IMR-90 (cell line): Measurements from ENCODE around the gene MRPL17. TPM values are rescaled to one million over a fixed set of nuclear protein-coding genes. Genes with fewer than 3 reads are reported as not detected.
A peak's percentile ranks its signal among the peaks of the same experiment; 100 is the strongest.

ENCODE experiments used
- ATAC-seq: fragments of 200-7000 bp; cut with Tn5 transposase; 2 replicates; pipeline ENCODE4 v1.9.1; 2020; ENCODE audit warnings: low read depth, mild to moderate bottlenecking, moderate library complexity
- BruUV-seq: library from RNA; stranded (reverse); fragments of 400-500 nt; replicated peaks from 2 replicates; lab custom pipeline; 2021; lab: Mats Ljungman, UMichigan
- CTCF ChIA-PET: fragments of 300-600 bp; formaldehyde crosslinking; extraction: SDS; loops from one replicate; lab custom pipeline; 2021; ENCODE audit warnings: antibody characterized with exemption; lab: Yijun Ruan, JAX
- POLR2A ChIA-PET: fragments of 300-600 bp; sonication (Branson Sonifier 250); formaldehyde crosslinking; loops from one replicate; lab custom pipeline; 2022; ENCODE audit warnings: antibody characterized with exemption; ENCODE audit not compliant: unreplicated experiment; lab: Charles Lee
- DNase-seq: peaks from one replicate; pipeline ENCODE4 v3.0.0; 2013
- H2AFZ ChIP-seq: replicated peaks from 2 replicates; pipeline ENCODE3; 2013; ENCODE audit warnings: low read length, mild to moderate bottlenecking; ENCODE audit not compliant: poor library complexity
- H2AK5ac ChIP-seq: 2 replicates; pipeline ENCODE4 v1.6.1; 2013; ENCODE audit warnings: low read depth, low read length, inconsistent platforms
- H2AK9ac ChIP-seq: replicated peaks from 2 replicates; pipeline ENCODE3; 2013; ENCODE audit warnings: mild to moderate bottlenecking, low read depth, low read length, moderate library complexity; ENCODE audit not compliant: poor library complexity
- H2BK120ac ChIP-seq: 2 replicates; pipeline ENCODE4 v1.6.1; 2013; ENCODE audit warnings: low read depth, low read length, inconsistent platforms
- H2BK15ac ChIP-seq: 3 replicates; pipeline ENCODE4 v1.6.1; 2013; ENCODE audit warnings: low read depth, low read length, inconsistent platforms
- H2BK20ac ChIP-seq: 2 replicates; pipeline ENCODE4 v1.6.1; 2013; ENCODE audit warnings: low read depth, mild to moderate bottlenecking, inconsistent platforms, low read length, moderate library complexity
- H2BK5ac ChIP-seq: 2 replicates; pipeline ENCODE4 v1.6.1; 2013; ENCODE audit warnings: mild to moderate bottlenecking, low read depth, low read length, inconsistent platforms; ENCODE audit not compliant: poor library complexity, severe bottlenecking
- H3K14ac ChIP-seq: replicated peaks from 2 replicates; pipeline ENCODE4 v1.6.1; 2013; ENCODE audit warnings: low read depth, low read length, inconsistent platforms
- H3K18ac ChIP-seq: 2 replicates; pipeline ENCODE4 v1.6.1; 2013; ENCODE audit warnings: low read depth, low read length, control low read depth
- H3K23ac ChIP-seq: 2 replicates; pipeline ENCODE4 v1.6.1; 2013; ENCODE audit warnings: low read depth, low read length, inconsistent platforms
- H3K27ac ChIP-seq: 2 replicates; pipeline ENCODE4 v1.5.1; 2013; ENCODE audit warnings: mild to moderate bottlenecking, control low read depth, low read length; ENCODE audit not compliant: insufficient read depth
- H3K27me3 ChIP-seq: 2 replicates; pipeline ENCODE4 v1.6.1; 2013; ENCODE audit warnings: low read length; ENCODE audit not compliant: control insufficient read depth, insufficient read depth
- H3K36me3 ChIP-seq: 2 replicates; pipeline ENCODE4 v1.6.1; 2013; ENCODE audit warnings: low read length, mixed read lengths; ENCODE audit not compliant: control insufficient read depth, insufficient read depth
- H3K4ac ChIP-seq: 2 replicates; pipeline ENCODE4 v1.6.1; 2013; ENCODE audit warnings: low read depth, low read length, inconsistent platforms
- H3K4me1 ChIP-seq: 2 replicates; pipeline ENCODE4 v1.6.1; 2013; ENCODE audit warnings: low read length, mixed read lengths; ENCODE audit not compliant: control insufficient read depth, insufficient read depth
- H3K4me2 ChIP-seq: 2 replicates; pipeline ENCODE4 v1.6.1; 2013; ENCODE audit warnings: low read depth, mild to moderate bottlenecking, control low read depth, low read length, moderate library complexity
- H3K4me3 ChIP-seq: 2 replicates; pipeline ENCODE4 v1.5.1; 2013; ENCODE audit warnings: low read depth, mild to moderate bottlenecking, control low read depth, low read length, moderate library complexity; ENCODE audit not compliant: insufficient read depth
- H3K56ac ChIP-seq: 2 replicates; pipeline ENCODE4 v1.6.1; 2013; ENCODE audit warnings: low read length, inconsistent platforms; ENCODE audit not compliant: insufficient read depth; ENCODE audit errors: extremely low read depth
- H3K79me1 ChIP-seq, 2 experiments: 2 replicates each; pipeline ENCODE4 v1.6.1; 2013; ENCODE audit warnings: low read length in 2 of 2, inconsistent platforms in 1 of 2, low read depth in 1 of 2
- H3K9ac ChIP-seq: 2 replicates; pipeline ENCODE4 v1.6.1; 2013; ENCODE audit warnings: low read depth, low read length, control low read depth
- H3K9me1 ChIP-seq: 2 replicates; pipeline ENCODE4 v1.6.1; 2013; ENCODE audit warnings: low read length, inconsistent platforms; ENCODE audit not compliant: insufficient read depth
- H3K9me3 ChIP-seq: 2 replicates; pipeline ENCODE4 v1.6.1; 2013; ENCODE audit warnings: low read length; ENCODE audit not compliant: control insufficient read depth, insufficient read depth
- H4K20me1 ChIP-seq: 2 replicates; pipeline ENCODE4 v1.6.1; 2013; ENCODE audit warnings: low read length, inconsistent platforms; ENCODE audit not compliant: insufficient read depth
- H4K5ac ChIP-seq: 2 replicates; pipeline ENCODE4 v1.6.1; 2013; ENCODE audit warnings: mild to moderate bottlenecking, low read depth, low read length, control low read depth
- H4K8ac ChIP-seq, 2 experiments: 2 replicates each; pipeline ENCODE4 v1.6.1; 2013; ENCODE audit warnings: low read depth in 2 of 2, low read length in 2 of 2, control low read depth in 1 of 2, inconsistent platforms in 1 of 2
- H4K91ac ChIP-seq: 2 replicates; pipeline ENCODE4 v1.6.1; 2013; ENCODE audit warnings: low read depth, low read length, inconsistent platforms; ENCODE audit not compliant: insufficient read depth
- BHLHE40 ChIP-seq: fragments of 150-350 bp; IDR thresholded peaks from 2 replicates; pipeline ENCODE4 v1.6.1; 2016; ENCODE audit warnings: mild to moderate bottlenecking, low read depth, low read length
- CEBPB ChIP-seq: IDR thresholded peaks from 2 replicates; pipeline ENCODE4 v1.6.1; 2012; ENCODE audit warnings: low read depth, low read length, improper control_type of control experiment
- MAZ ChIP-seq: IDR thresholded peaks from 2 replicates; pipeline ENCODE4 v1.6.1; 2012; ENCODE audit warnings: low read depth, mild to moderate bottlenecking, low read length, improper control_type of control experiment, moderate library complexity, borderline replicate concordance
- WGBS, 2 experiments: methylation state at CpG; one replicate each; pipeline versions ENCODE4 v1.1.5 to v1.1.7; 2013; ENCODE audit warnings: missing lambda C conversion rate in 2 of 2; ENCODE audit not compliant: insufficient read length in 1 of 2; ENCODE audit errors: extremely low coverage in 2 of 2; 5-methylcytosine and 5-hydroxymethylcytosine counted together
- dilution Hi-C: fragments of 300-500 bp; cut with HindIII; formaldehyde crosslinking; loops from one replicate; pipeline ENCODE4 v1.14.3; 2018; ENCODE audit warnings: low sequenced_read_pairs; ENCODE audit not compliant: unreplicated experiment
- in situ Hi-C: fragments of 300-500 bp; cut with MboI; formaldehyde crosslinking; loops from 3 replicates; pipeline ENCODE4 v1.14.3; 2019; ENCODE audit warnings: low sequenced_read_pairs, inconsistent platforms, mixed read lengths
- intact Hi-C: fragments of 100-400 bp; cut with micrococcal nuclease; formaldehyde crosslinking; loops from 2 replicates; pipeline ENCODE4 v1.10.0; 2022
- polyA plus RNA-seq, 3 experiments: library from polyadenylated mRNA; depleted of rRNA; stranded (reverse); fragments of >200 nt; gene quantifications; 2 replicates each; pipeline ENCODE4 v1.2.3, GENCODE V29; 2012; ENCODE audit warnings: low replicate concordance in 1 of 3
- total RNA-seq: library from RNA; depleted of rRNA; stranded (reverse); fragments of >200 nt; gene quantifications from 2 replicates; pipeline ENCODE4 v1.2.3, GENCODE V29; 2012

The MRPL17 gene
- total and polyA plus RNA-seq, 2 of the 4 experiments (the other 2 are of a cell fraction), result 70.3 to 85.2 TPM

DNA sequence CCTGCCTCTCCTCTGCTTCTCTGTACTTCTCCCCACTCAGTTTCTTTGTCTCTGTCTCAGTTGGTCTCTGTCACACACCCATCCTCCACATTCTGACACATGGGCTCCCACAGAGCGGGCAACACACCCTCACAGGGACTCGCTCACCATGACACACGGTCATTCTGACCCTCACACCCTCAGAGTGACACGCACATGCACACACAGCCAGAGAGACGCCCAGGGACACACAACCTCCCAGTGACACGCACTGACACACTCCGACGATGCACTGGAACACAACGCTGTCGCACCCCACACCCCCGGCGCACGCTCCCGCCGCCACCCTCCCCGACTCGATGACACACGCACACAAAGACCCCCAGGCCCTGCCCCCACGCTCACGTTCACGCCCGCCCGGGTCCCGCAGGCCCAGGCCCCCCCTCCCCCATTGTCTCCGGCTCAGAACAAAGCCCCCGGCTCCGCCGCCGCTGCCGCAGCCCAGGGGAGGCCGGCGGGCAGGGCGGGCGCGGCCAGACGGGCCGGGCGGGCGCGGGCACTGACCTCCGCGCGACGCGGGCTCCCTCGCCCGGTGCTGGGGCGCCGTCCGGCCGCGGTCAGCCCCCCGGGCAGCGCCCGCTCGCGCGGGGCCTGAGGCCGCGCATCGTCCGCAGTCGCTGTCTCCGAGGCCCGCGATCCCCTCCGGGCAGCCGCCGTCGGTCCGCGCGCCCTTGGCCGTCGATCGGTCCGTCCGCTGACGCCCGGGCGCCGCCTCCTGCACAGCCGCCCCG is 27.9 kb downstream of the MRPL17 start:
- dilution Hi-C loops (no loop called here), in situ Hi-C loops (no loop called here), intact Hi-C loops (no loop called here)
- Histone ChIP-seq H3K56ac (no peak overlapping the region), H3K9ac (peak overlapping the region; percentile 76), H3K4me3 (peak overlapping the region; percentile 58), H3K9me3 (no peaks in the 10 kb centered on the region), H2BK5ac (no peak overlapping the region), H4K5ac (peak overlapping the region; percentile 83; the same call in 1 of the 2 replicates), H3K23ac (peak overlapping the region; percentile 77), H3K4me2 (peak overlapping the region; percentile 97), H2BK15ac (no peak overlapping the region), H3K18ac (peak overlapping the region; percentile 20; the same call in 1 of the 2 replicates), H4K8ac (peak overlapping the region; percentile 1 to 78; a peak in 3 of 4 replicates), H3K27ac (no peak overlapping the region; the same call in 1 of the 2 replicates), H2BK120ac (peak overlapping the region; percentile 76), H3K4ac (peak overlapping the region; percentile 85), H4K20me1 (0 out of 2 replicates have a peak, but pooled peaks cover 3% of the 10 kb centered on the region), H4K91ac (peak overlapping the region; percentile 66; the same call in 1 of the 2 replicates), H3K4me1 (peaks cover 5% of the 10 kb centered on the region), H3K27me3 (peaks cover 17% of the 10 kb centered on the region), H3K14ac (peak overlapping the region; percentile 91), H2AFZ (peak overlapping the region; percentile 86), H2AK5ac (peak overlapping the region; percentile 85), H3K79me1 (peaks cover 3 to 17% of the 10 kb centered on the region in 2 experiments; a peak in 2 of 4 replicates), H3K36me3 (no peaks in the 10 kb centered on the region), H3K9me1 (peaks cover 19% of the 10 kb centered on the region), H2AK9ac (peak overlapping the region; percentile 84), H2BK20ac (0 out of 2 replicates have a peak overlapping the region, but pooled peaks have one; percentile 5)
- ChIA-PET POLR2A (no interaction called here), CTCF (no interaction called here)
- DNase-seq, result no peak
- ATAC-seq, result peak; percentile 70
- TF ChIP-seq BHLHE40 (peak; percentile 30; the same call in 1 of the 2 replicates), CEBPB (no peak), MAZ (no peak)
- no TSS peak for BruUV-seq
- WGBS, 2 experiments, result 5% methylated on average over 5 of the region's 84 CpGs; no CpG with 5 or more reads in 1 of the 2 experiments
